Measurements from ENCODE around the gene STAT5A. TPM values are rescaled to one million over a fixed set of nuclear protein-coding genes. Genes with fewer than 3 reads are reported as not detected.

STAT5A gene
- total RNA-seq, 1 experiment from 2014 or later = 6.6 TPM

- TF ChIP-seq ETV6 (CRISPR knock-in tag; IDR thresholded peaks at IDR 0.05) (no peak), EMX1 (CRISPR knock-in tag; IDR thresholded peaks at IDR 0.05) (no peak), TEAD4 (CRISPR knock-in tag; IDR thresholded peaks at IDR 0.05) (no peak), ZBTB21 (CRISPR knock-in tag; IDR thresholded peaks at IDR 0.05; ENCODE audit: borderline replicate concordance) (no peak), CREB1 (CRISPR knock-in tag; IDR thresholded peaks at IDR 0.05) (no peak)
These were observed 14.6 kb upstream of the STAT5A start (continued) for GRCh38 chr17:42273474-42274252.

- ATAC-seq (no peak), DNase-seq (ENCODE audit: low spot score) (no peak)
- Mint-ChIP-seq H3K4me1 (peaks cover 55% of the 10 kb centered on the region), H3K27me3 (ENCODE audit: low read depth) (peaks cover 6% of the 10 kb centered on the region), H3K27ac (no peak overlapping the region), H3K4me3 (peak overlapping the region; percentile 86), H3K9me3 (no peaks in the 10 kb centered on the region), H3K36me3 (no peaks in the 10 kb centered on the region)
- CTCF ChIA-PET = interaction anchor here (0.6 to 2.2 kb wide), 5 partner anchors 38 to 938 kb away, joined by 3 to 19 read pairs (median 4); partner anchors contain the start of genes HSPB9 and TMEM106A
- TF ChIP-seq NFATC4 (CRISPR knock-in tag; IDR thresholded peaks at IDR 0.05) = no peak
- TF ChIP-seq NR3C1 (CRISPR knock-in tag; conservative IDR thresholded peaks at IDR 0.05; ENCODE audit: low read depth) = no peak
- no peak for TF ChIP-seq ATF3 (CRISPR knock-in tag; conservative IDR thresholded peaks at IDR 0.05)
- no peak for TF ChIP-seq TCF7 (CRISPR knock-in tag; IDR thresholded peaks at IDR 0.05; ENCODE audit: low read depth)
- TF ChIP-seq ZNF263 (CRISPR knock-in tag; IDR thresholded peaks at IDR 0.05; ENCODE audit: low read depth) = no peak
- no peak for TF ChIP-seq ZNF671 (CRISPR knock-in tag; IDR thresholded peaks at IDR 0.05)
- TF ChIP-seq ZNF396 (CRISPR knock-in tag; IDR thresholded peaks at IDR 0.05; ENCODE audit: borderline replicate concordance) = no peak
- TF ChIP-seq ZNF219 (CRISPR knock-in tag; IDR thresholded peaks at IDR 0.05; ENCODE audit: borderline replicate concordance) = no peak
- no peak for TF ChIP-seq TP53 (CRISPR knock-in tag; IDR thresholded peaks at IDR 0.05)
- TF ChIP-seq FOXP1 (CRISPR knock-in tag; IDR thresholded peaks at IDR 0.05; ENCODE audit: borderline replicate concordance) = no peak
- TF ChIP-seq OVOL2 (CRISPR knock-in tag; IDR thresholded peaks at IDR 0.05; ENCODE audit: borderline replicate concordance) = no peak
- TF ChIP-seq AFF4 (CRISPR knock-in tag; IDR thresholded peaks at IDR 0.05; ENCODE audit: borderline replicate concordance) = no peak
- no peak for TF ChIP-seq ZNF532 (CRISPR knock-in tag; IDR thresholded peaks at IDR 0.05; ENCODE audit: borderline replicate concordance)
- no peak for TF ChIP-seq NR1H2 (CRISPR knock-in tag; IDR thresholded peaks at IDR 0.05)
- POLR2A ChIA-PET = no interaction called here
These were observed 14.1 kb upstream of the STAT5A start for GRCh38 chr17:42274253-42274542.

All from WTC11 (cell line).